PFSK-1 (cell line): ENCODE results near the gene ENC1.

Experiments used
- FOXP2 ChIP-seq: optimal IDR thresholded peaks from 2 replicates; pipeline ENCODE3; 2011; ENCODE audit warnings: borderline replicate concordance, control low read depth, inconsistent platforms; ENCODE audit not compliant: insufficient read depth; ENCODE audit errors: extremely low read length, extremely low read depth
- POLR2AphosphoS5 ChIP-seq: IDR thresholded peaks from 2 replicates; pipeline ENCODE4 v1.6.1; 2012; ENCODE audit warnings: low read depth, mild to moderate bottlenecking, control low read depth, low read length, moderate library complexity
- SIN3A ChIP-seq: IDR thresholded peaks from 2 replicates; pipeline ENCODE4 v1.6.1; 2012; ENCODE audit warnings: mild to moderate bottlenecking, low read length, moderate library complexity, borderline replicate concordance; ENCODE audit not compliant: insufficient read depth
- TAF1 ChIP-seq: IDR thresholded peaks from 2 replicates; pipeline ENCODE4 v1.6.1; 2012; ENCODE audit warnings: low read length, control low read depth, borderline replicate concordance; ENCODE audit not compliant: insufficient read depth
- TF ChIP-seq, protein P1 (sequence below), 2 experiments: IDR thresholded peaks; 2 replicates each; pipeline versions ENCODE4 v1.6.1 to v1.8.0; 2011 to 2012; ENCODE audit warnings: low read depth in 2 of 2, low read length in 2 of 2, control low read depth in 1 of 2, inconsistent platforms in 1 of 2, mild to moderate bottlenecking in 1 of 2, moderate library complexity in 1 of 2; ENCODE audit not compliant: insufficient read depth in 1 of 2

ENC1 gene

DNA sequence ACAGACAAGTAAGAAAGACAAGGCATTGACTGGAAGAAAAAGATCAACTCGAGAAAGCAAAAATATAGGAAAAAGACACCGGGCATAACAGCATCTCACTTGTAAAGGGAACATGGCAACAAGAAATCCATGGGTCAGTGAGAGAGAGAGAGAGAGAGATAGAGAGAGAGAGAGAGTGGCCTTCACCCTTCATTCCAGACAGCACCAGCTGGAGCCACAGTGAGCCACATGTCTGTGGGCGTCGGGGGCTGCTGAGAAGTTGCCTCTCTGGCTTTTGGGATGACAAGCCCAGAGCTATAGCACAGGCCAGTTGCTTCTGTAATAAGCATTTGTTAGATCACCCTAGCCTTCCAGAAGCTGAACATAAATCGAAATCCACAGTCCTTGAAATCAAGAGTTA lies 20.3 kb upstream of the ENC1 start:
- TF ChIP-seq SIN3A (no peak), FOXP2 (no peak), POLR2AphosphoS5 (no peak), TAF1 (no peak)
- TF ChIP-seq, protein P1, sequence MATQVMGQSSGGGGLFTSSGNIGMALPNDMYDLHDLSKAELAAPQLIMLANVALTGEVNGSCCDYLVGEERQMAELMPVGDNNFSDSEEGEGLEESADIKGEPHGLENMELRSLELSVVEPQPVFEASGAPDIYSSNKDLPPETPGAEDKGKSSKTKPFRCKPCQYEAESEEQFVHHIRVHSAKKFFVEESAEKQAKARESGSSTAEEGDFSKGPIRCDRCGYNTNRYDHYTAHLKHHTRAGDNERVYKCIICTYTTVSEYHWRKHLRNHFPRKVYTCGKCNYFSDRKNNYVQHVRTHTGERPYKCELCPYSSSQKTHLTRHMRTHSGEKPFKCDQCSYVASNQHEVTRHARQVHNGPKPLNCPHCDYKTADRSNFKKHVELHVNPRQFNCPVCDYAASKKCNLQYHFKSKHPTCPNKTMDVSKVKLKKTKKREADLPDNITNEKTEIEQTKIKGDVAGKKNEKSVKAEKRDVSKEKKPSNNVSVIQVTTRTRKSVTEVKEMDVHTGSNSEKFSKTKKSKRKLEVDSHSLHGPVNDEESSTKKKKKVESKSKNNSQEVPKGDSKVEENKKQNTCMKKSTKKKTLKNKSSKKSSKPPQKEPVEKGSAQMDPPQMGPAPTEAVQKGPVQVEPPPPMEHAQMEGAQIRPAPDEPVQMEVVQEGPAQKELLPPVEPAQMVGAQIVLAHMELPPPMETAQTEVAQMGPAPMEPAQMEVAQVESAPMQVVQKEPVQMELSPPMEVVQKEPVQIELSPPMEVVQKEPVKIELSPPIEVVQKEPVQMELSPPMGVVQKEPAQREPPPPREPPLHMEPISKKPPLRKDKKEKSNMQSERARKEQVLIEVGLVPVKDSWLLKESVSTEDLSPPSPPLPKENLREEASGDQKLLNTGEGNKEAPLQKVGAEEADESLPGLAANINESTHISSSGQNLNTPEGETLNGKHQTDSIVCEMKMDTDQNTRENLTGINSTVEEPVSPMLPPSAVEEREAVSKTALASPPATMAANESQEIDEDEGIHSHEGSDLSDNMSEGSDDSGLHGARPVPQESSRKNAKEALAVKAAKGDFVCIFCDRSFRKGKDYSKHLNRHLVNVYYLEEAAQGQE (IDR thresholded peaks at IDR 0.05; ENCODE audit: insufficient read depth in 1 of 2, low read depth in 2 of 2, low read length in 2 of 2) = no peak

DNA sequence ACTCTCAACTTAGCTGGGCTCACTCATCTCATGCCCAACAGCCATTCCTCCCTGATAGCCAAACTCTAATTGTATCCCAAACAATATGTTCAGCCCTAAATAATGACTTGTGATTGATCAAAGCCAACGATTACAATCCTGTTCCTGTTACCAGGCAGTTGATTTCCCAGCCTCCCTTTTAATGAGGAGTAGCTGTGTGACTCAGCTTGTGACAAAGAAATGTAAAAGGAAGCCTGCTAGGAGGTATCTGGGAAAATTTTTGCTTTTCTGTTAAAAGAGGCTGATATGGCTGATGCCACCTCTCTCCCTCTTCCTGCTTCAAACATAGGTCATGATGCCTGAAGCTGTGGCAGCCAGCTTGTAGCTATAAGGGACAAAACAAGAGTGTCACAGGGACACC lies 19.6 kb upstream of the ENC1 start:
- TF ChIP-seq, protein P1 (IDR thresholded peaks at IDR 0.05; ENCODE audit: insufficient read depth in 1 of 2, low read depth in 2 of 2, low read length in 2 of 2) = no peak
- TF ChIP-seq SIN3A = no peak
- no peak for TF ChIP-seq POLR2AphosphoS5
- no peak for TF ChIP-seq FOXP2
- no peak for TF ChIP-seq TAF1

DNA sequence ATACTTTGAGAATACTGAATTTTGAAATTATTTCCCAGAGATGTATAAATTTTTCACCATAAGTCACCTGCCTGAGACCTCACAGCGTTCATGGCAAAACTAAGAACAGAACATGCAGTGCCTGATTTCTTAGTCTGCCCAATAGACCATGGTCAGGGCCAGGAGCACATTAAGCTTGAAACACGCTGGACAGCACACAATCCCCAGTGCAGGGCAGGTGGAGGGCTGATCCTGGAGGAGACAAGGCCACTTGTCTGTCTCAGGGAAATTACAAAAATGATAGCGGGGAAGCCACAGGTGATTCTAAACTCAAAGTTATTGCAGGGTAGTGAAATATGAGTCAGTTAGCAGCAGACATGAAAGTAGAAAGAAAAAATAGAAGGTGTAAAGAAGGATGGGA lies 18.6 kb upstream of the ENC1 start:
- no peak for TF ChIP-seq FOXP2
- TF ChIP-seq, protein P1 (IDR thresholded peaks at IDR 0.05; ENCODE audit: insufficient read depth in 1 of 2, low read depth in 2 of 2, low read length in 2 of 2) = peak in 1 of 2 experiments; percentile 64; a peak in 2 of 4 replicates

DNA sequence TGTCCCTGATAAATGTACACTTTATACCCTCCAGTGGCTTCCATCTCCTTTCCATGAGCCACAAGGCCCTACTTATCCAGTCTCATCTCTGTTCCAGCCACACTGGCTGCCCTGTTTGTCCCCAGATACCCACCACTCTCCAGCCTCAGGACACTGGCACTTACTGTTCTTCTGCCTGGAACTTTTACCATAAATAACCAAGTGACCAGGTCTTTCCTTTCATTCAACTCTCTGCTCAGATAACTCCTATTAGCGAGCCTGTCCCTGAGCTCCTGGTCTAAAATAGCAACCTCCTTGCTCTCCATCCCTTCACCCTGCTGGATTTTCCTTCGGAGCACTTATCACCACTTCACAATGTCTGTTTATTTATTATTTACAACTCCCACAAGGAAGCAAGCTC lies 16.6 kb upstream of the ENC1 start:
- TF ChIP-seq, protein P1 (IDR thresholded peaks at IDR 0.05; ENCODE audit: insufficient read depth in 1 of 2, low read depth in 2 of 2, low read length in 2 of 2) = no peak

DNA sequence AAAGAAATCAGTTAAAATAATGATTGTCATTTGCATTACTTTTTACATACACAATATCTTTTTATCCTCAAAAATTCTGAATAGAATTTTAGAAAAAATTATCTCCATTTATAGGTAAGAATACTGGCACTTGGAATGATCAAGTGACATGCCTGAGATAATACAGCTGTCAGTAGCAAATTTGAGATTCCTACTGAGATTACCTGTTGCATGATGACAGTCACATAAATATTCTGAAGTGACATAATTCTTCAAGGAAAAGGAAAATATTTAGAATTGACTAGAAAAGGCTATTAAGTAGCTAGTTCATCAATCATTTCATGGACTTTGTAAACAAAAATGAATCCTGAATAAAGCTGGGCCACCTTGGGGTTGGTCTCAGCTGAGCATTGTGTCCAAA lies 15.2 kb upstream of the ENC1 start:
- no peak for TF ChIP-seq FOXP2
- TF ChIP-seq, protein P1 (IDR thresholded peaks at IDR 0.05; ENCODE audit: insufficient read depth in 1 of 2, low read depth in 2 of 2, low read length in 2 of 2) = no peak
- TF ChIP-seq POLR2AphosphoS5 = no peak
- no peak for TF ChIP-seq SIN3A
- TF ChIP-seq TAF1 = no peak
